Colonic mucosa (tissue), 4 donors: ENCODE results near the gene TPRN. TPM values are rescaled to one million over a fixed set of nuclear protein-coding genes. Genes with fewer than 3 reads are reported as not detected.
A peak's percentile ranks its signal among the peaks of the same experiment; 100 is the strongest.

ENCODE experiments used
- DNase-seq: peaks from one replicate; pipeline ENCODE4 v3.0.0-alpha.2; 2020
- H3K27ac ChIP-seq: fragments of 200-600 bp; one replicate; pipeline ENCODE4 v1.8.0; 2021
- H3K27me3 ChIP-seq: fragments of 200-600 bp; one replicate; pipeline ENCODE4 v1.8.0; 2021
- H3K36me3 ChIP-seq: fragments of 200-600 bp; one replicate; pipeline ENCODE4 v1.8.0; 2021
- H3K4me1 ChIP-seq: fragments of 200-600 bp; one replicate; pipeline ENCODE4 v1.8.0; 2021; ENCODE audit warnings: mild to moderate bottlenecking
- H3K4me3 ChIP-seq: fragments of 200-600 bp; one replicate; pipeline ENCODE4 v1.8.0; 2021
- H3K9ac ChIP-seq, 2 donors: one replicate each; pipeline ENCODE4 v1.7.0; 2013; ENCODE audit warnings: control low read depth in 2 of 2, low read depth in 2 of 2, low read length in 2 of 2
- H3K9me3 ChIP-seq: fragments of 200-600 bp; one replicate; pipeline ENCODE4 v1.8.0; 2021
- intact Hi-C: fragments of 100-400 bp; cut with DNase I; formaldehyde crosslinking; loops from one replicate; pipeline ENCODE4 v1.14.1; 2022
- total RNA-seq, 2 donors: library from RNA; stranded (reverse); fragmentation: NEBNext Ultra II Directional in 1 of 2; extraction: Animal tissue kit (Norgen Biotek cat#: 25700) in 1 of 2; gene quantifications; one replicate each; pipeline ENCODE4 v1.2.1, GENCODE V29; 2021
- TF ChIP-seq, protein P1 (sequence below): fragments of 200-600 bp; IDR thresholded peaks from one replicate; pipeline ENCODE4 v1.8.0; 2022; ENCODE audit warnings: antibody characterized with exemption, mild to moderate bottlenecking
- donor health status: healthy.
- donor health status: DM: no; HTN: no; CAD: no.
- donor health status: DM: no; HTN: no; CAD: no.

The TPRN gene
- total RNA-seq, 2 donors from 2014 or later, result 83.1 to 124 TPM

GRCh38 chr9:137211532-137211931 lies 11.0 kb upstream of the TPRN start:
- Histone ChIP-seq H3K36me3 (no peaks in the 10 kb centered on the region), H3K4me1 (peaks cover 2% of the 10 kb centered on the region), H3K27ac (no peak overlapping the region), H3K4me3 (no peak overlapping the region), H3K9ac (no peak overlapping the region), H3K9me3 (no peaks in the 10 kb centered on the region), H3K27me3 (no peaks in the 10 kb centered on the region)
- intact Hi-C loops, result no loop called here
- DNase-seq, result no peak
- TF ChIP-seq, protein P1, sequence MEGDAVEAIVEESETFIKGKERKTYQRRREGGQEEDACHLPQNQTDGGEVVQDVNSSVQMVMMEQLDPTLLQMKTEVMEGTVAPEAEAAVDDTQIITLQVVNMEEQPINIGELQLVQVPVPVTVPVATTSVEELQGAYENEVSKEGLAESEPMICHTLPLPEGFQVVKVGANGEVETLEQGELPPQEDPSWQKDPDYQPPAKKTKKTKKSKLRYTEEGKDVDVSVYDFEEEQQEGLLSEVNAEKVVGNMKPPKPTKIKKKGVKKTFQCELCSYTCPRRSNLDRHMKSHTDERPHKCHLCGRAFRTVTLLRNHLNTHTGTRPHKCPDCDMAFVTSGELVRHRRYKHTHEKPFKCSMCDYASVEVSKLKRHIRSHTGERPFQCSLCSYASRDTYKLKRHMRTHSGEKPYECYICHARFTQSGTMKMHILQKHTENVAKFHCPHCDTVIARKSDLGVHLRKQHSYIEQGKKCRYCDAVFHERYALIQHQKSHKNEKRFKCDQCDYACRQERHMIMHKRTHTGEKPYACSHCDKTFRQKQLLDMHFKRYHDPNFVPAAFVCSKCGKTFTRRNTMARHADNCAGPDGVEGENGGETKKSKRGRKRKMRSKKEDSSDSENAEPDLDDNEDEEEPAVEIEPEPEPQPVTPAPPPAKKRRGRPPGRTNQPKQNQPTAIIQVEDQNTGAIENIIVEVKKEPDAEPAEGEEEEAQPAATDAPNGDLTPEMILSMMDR, result no peak

- Histone ChIP-seq H3K9ac (no peak overlapping the region), H3K27ac (no peak overlapping the region), H3K27me3 (no peaks in the 10 kb centered on the region), H3K4me3 (no peak overlapping the region), H3K9me3 (no peaks in the 10 kb centered on the region), H3K36me3 (no peaks in the 10 kb centered on the region), H3K4me1 (peaks cover 20% of the 10 kb centered on the region)
- TF ChIP-seq, protein P1, result no peak
- intact Hi-C loops, result no loop called here
- DNase-seq, result no peak
These were observed 6.1 kb upstream of the TPRN start for GRCh38 chr9:137206602-137207001.

GRCh38 chr9:137205126-137206069 lies 4.9 kb upstream of the TPRN start, which contains the start of the genes NDOR1 and TMEM203:
Gene NDOR1, plus strand, starts transcription at chr9:137205700. Its CDS starts 78 bp downstream, at chr9:137205778.
Gene TMEM203, minus strand, starts transcription at chr9:137205648. Its CDS starts 234 bp downstream, at chr9:137205414.
- Histone ChIP-seq H3K36me3 (no peaks in the 10 kb centered on the region), H3K27me3 (no peaks in the 10 kb centered on the region), H3K9me3 (no peaks in the 10 kb centered on the region), H3K4me3 (peak within 1 kb of the TSS; percentile 100), H3K9ac (peak within 1 kb of the TSS; percentile 93 to 96), H3K4me1 (peaks cover 24% of the 10 kb centered on the region), H3K27ac (peak within 1 kb of the TSS; percentile 78)
- intact Hi-C loops, result no loop called here
- peak; percentile 96 for DNase-seq
- TF ChIP-seq, protein P1, result no peak

GRCh38 chr9:137204731-137205125 lies 4.2 kb upstream of the TPRN start:
- H3K9ac ChIP-seq, result peak overlapping the region; percentile 93 to 96
- H3K36me3 ChIP-seq, result no peaks in the 10 kb centered on the region
- H3K27me3 ChIP-seq, result no peaks in the 10 kb centered on the region
- peak overlapping the region; percentile 100 for H3K4me3 ChIP-seq
- intact Hi-C loops, result no loop called here
- H3K9me3 ChIP-seq, result no peaks in the 10 kb centered on the region
- no peak for DNase-seq
- TF ChIP-seq, protein P1, result no peak
- peaks cover 24% of the 10 kb centered on the region for H3K4me1 ChIP-seq
- H3K27ac ChIP-seq, result peak overlapping the region; percentile 78

- H3K36me3 ChIP-seq, result no peaks in the 10 kb centered on the region
- no peak for DNase-seq
- no peaks in the 10 kb centered on the region for H3K27me3 ChIP-seq
- intact Hi-C loops, result no loop called here
- no peak overlapping the region for H3K27ac ChIP-seq
- peaks cover 25% of the 10 kb centered on the region for H3K4me1 ChIP-seq
- TF ChIP-seq, protein P1, result no peak
- no peak overlapping the region for H3K4me3 ChIP-seq
- no peak overlapping the region for H3K9ac ChIP-seq
- H3K9me3 ChIP-seq, result no peaks in the 10 kb centered on the region
These were observed 2.4 kb upstream of the TPRN start for GRCh38 chr9:137202966-137203365.
